ENCODE measurements around the gene SBF2.

GRCh38 chr11:9796854-9797253, 497.2 kb downstream of the SBF2 start:
- no peak for TF ChIP-seq CTCF (IDR thresholded peaks at IDR 0.05; ENCODE audit: low read length)
- no peak for TF ChIP-seq EZH2 (optimal IDR thresholded peaks at IDR 0.05; ENCODE audit: low read depth, low read length)
- no peak for TF ChIP-seq EZH2phosphoT487 (IDR thresholded peaks at IDR 0.05; ENCODE audit: low read length)
